SK-N-MC (cell line): ENCODE results near the gene RNF150.

Experiments
- EZH2 ChIP-seq: fragments of 200-600 bp; sonication (generic); IDR thresholded peaks from one replicate; pipeline ENCODE4 v1.6.1; 2017; ENCODE audit warnings: antibody characterized with exemption
- FOXP2 ChIP-seq: optimal IDR thresholded peaks from 2 replicates; pipeline ENCODE3; 2011; ENCODE audit warnings: mild to moderate bottlenecking, moderate library complexity; ENCODE audit not compliant: insufficient read depth; ENCODE audit errors: extremely low read length, control extremely low read depth
- POLR2AphosphoS5 ChIP-seq: IDR thresholded peaks from 2 replicates; pipeline ENCODE4 v1.6.1; 2012; ENCODE audit warnings: mild to moderate bottlenecking, low read depth, low read length, borderline replicate concordance

- no peak for TF ChIP-seq EZH2
- no peak for TF ChIP-seq POLR2AphosphoS5
- TF ChIP-seq FOXP2 = no peak
Measured at GRCh38 chr4:141120036-141120593, 13.2 kb downstream of the RNF150 start.
